Measurements from ENCODE around the gene SLFN11.

GRCh38 chr17:35338230-35338629 is 35.2 kb downstream of the SLFN11 start:
- TF ChIP-seq, protein P1, sequence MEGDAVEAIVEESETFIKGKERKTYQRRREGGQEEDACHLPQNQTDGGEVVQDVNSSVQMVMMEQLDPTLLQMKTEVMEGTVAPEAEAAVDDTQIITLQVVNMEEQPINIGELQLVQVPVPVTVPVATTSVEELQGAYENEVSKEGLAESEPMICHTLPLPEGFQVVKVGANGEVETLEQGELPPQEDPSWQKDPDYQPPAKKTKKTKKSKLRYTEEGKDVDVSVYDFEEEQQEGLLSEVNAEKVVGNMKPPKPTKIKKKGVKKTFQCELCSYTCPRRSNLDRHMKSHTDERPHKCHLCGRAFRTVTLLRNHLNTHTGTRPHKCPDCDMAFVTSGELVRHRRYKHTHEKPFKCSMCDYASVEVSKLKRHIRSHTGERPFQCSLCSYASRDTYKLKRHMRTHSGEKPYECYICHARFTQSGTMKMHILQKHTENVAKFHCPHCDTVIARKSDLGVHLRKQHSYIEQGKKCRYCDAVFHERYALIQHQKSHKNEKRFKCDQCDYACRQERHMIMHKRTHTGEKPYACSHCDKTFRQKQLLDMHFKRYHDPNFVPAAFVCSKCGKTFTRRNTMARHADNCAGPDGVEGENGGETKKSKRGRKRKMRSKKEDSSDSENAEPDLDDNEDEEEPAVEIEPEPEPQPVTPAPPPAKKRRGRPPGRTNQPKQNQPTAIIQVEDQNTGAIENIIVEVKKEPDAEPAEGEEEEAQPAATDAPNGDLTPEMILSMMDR (IDR thresholded peaks at IDR 0.05) = no peak
- TF ChIP-seq POLR2AphosphoS5 (IDR thresholded peaks at IDR 0.05) (no peak), EP300 (IDR thresholded peaks at IDR 0.05) (no peak), POLR2A (IDR thresholded peaks at IDR 0.05) (no peak)

Data from suprapubic skin (tissue), 4 donors.